Measurements from ENCODE around the gene RRP15. TPM values are rescaled to one million over a fixed set of nuclear protein-coding genes. Genes with fewer than 3 reads are reported as not detected.

The RRP15 gene
- polyA plus RNA-seq, 1 donor from 2014 or later, result 21.8 TPM

DNA sequence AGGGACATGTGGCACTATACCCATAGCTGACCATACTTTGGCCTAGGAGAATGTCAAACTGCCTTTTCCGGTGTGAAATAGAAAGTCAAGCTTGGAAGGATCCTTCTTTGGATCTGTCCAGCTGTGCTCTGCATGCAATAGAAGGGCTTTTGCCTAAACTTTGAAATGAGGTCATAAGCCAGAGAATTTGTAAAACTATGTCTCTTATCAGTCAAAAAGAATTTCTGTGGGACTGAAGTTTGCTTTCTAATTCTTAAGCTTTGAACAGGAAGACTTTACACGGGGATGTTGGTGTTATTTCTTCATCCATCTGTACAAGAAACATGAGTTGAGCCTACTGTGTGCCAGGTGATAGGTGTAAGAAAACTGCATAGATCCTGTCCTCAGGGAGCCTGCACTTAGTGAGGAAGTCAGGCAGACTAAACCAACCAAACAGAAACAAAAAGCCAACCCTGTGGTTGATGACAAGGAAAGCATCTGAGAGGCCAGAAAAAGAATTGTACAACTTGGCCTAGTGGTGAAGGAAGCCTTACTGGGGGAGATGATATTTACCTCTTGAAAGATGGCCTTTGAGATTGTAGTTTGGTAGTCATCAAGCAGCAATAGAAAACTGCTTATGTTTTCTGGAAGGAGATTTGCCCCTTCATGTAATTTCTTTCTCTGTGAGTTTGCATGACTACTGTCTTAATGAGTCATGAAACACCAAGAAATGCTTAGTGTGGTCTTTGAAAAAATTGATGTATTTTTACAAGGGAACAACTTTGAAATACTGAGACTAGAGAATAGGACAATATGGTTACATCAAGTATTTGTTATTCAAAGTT lies 84.8 kb downstream of the RRP15 start:
- Mint-ChIP-seq H3K27ac (no peak overlapping the region), H3K9me3 (no peaks in the 10 kb centered on the region), H3K36me3 (peaks cover 2% of the 10 kb centered on the region), H3K27me3 (peaks cover 2% of the 10 kb centered on the region), H3K4me1 (peaks cover 0 to 6% (median 0%) of the 10 kb centered on the region in 3 donors), H3K4me3 (peak overlapping the region in 1 of 4 donors; percentile 1)

- H3K27ac Mint-ChIP-seq, result no peak overlapping the region
- no peak overlapping the region for H3K4me3 Mint-ChIP-seq
- H3K27me3 Mint-ChIP-seq, result peaks cover 4% of the 10 kb centered on the region
- no peaks in the 10 kb centered on the region for H3K9me3 Mint-ChIP-seq
- H3K4me1 Mint-ChIP-seq, result peaks cover 2 to 8% (median 2%) of the 10 kb centered on the region in 3 donors
- H3K36me3 Mint-ChIP-seq, result no peaks in the 10 kb centered on the region
Measured at GRCh38 chr1:218371927-218372672, 87.0 kb downstream of the RRP15 start.

- no peaks in the 10 kb centered on the region for H3K9me3 Mint-ChIP-seq
- peaks cover 1% of the 10 kb centered on the region for H3K36me3 Mint-ChIP-seq
- H3K27me3 Mint-ChIP-seq, result peaks cover 8% of the 10 kb centered on the region
- no peak overlapping the region for H3K4me3 Mint-ChIP-seq
- peaks cover 7 to 12% (median 7%) of the 10 kb centered on the region in 3 donors for H3K4me1 Mint-ChIP-seq
- H3K27ac Mint-ChIP-seq, result no peak overlapping the region
Measured at GRCh38 chr1:218374401-218375353, 89.6 kb downstream of the RRP15 start.

- Mint-ChIP-seq H3K4me3 (peak overlapping the region in 1 of 4 donors; percentile 55), H3K27ac (no peak overlapping the region), H3K36me3 (peaks cover 1% of the 10 kb centered on the region), H3K27me3 (peaks cover 8% of the 10 kb centered on the region), H3K4me1 (peaks cover 7 to 12% (median 7%) of the 10 kb centered on the region in 3 donors), H3K9me3 (no peaks in the 10 kb centered on the region)
Measured at GRCh38 chr1:218376722-218377121, 91.6 kb downstream of the RRP15 start.

DNA sequence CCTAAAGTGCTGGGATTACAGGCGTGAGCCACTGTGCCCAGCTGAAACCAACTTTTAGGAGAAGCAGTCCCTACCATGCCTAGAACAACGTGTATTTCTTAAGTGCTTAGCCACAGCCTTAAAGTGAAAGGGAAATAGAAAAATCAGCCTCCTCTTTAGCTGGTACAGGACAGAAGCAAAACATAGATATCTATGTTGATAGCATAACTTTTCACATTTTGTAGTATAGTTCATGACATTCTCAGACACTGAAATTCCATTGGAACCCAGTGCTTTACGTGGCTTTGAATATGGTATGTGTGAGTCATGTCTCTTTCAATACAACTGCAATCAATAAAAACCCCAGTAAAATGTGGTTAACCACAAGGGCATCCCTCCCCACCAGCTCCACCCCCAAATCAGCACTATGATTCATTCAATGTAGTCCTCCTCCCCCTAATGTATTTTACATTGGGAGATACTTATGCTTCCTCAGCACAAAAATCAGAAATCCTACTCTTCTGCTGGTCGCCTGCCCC lies 92.1 kb downstream of the RRP15 start:
- peaks cover 1% of the 10 kb centered on the region for H3K36me3 Mint-ChIP-seq
- peak overlapping the region in 1 of 4 donors; percentile 33 for H3K4me3 Mint-ChIP-seq

GRCh38 chr1:218380125-218380977 lies 95.3 kb downstream of the RRP15 start:
- Mint-ChIP-seq H3K4me3 (no peak overlapping the region), H3K27ac (no peak overlapping the region), H3K27me3 (peaks cover 9% of the 10 kb centered on the region), H3K4me1 (peaks cover 7 to 8% (median 7%) of the 10 kb centered on the region in 3 donors), H3K36me3 (peaks cover 1% of the 10 kb centered on the region), H3K9me3 (no peaks in the 10 kb centered on the region)

More for the DNA sequence above, 92.1 kb downstream of the RRP15 start:
- no peaks in the 10 kb centered on the region for H3K9me3 Mint-ChIP-seq
- no peak overlapping the region for H3K27ac Mint-ChIP-seq
- peaks cover 7 to 12% (median 7%) of the 10 kb centered on the region in 3 donors for H3K4me1 Mint-ChIP-seq
- peaks cover 9% of the 10 kb centered on the region for H3K27me3 Mint-ChIP-seq

GRCh38 chr1:218382261-218382660 lies 97.2 kb downstream of the RRP15 start:
- Mint-ChIP-seq H3K4me1 (peaks cover 3 to 4% (median 4%) of the 10 kb centered on the region in 3 donors), H3K27ac (no peak overlapping the region), H3K4me3 (no peak overlapping the region), H3K27me3 (peaks cover 6% of the 10 kb centered on the region), H3K36me3 (peaks cover 1% of the 10 kb centered on the region), H3K9me3 (no peaks in the 10 kb centered on the region)

DNA sequence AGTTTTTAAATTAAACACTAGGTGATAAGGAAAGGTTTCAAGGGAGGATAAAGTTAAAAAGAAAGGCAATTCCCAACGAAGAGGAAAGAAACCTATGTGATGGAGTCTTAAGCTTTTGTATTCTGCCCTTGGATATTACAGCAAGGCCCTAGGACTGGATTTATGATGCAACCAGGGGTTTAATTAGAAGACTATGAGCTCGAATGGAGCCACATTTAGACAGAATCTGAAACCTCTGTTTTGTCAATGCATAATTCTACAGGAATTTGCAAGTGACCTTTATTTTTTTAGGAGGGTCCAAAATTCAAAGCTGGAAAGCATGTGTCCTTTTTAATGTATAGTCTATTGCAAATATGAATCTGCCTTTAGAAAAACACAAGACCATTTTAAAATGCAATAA lies 98.0 kb downstream of the RRP15 start:
- Mint-ChIP-seq H3K27ac (peak overlapping the region in 1 of 3 donors; percentile 9), H3K4me3 (no peak overlapping the region), H3K9me3 (no peaks in the 10 kb centered on the region), H3K4me1 (peaks cover 0 to 2% (median 0%) of the 10 kb centered on the region in 3 donors), H3K36me3 (peaks cover 1% of the 10 kb centered on the region), H3K27me3 (peaks cover 6% of the 10 kb centered on the region)

DNA sequence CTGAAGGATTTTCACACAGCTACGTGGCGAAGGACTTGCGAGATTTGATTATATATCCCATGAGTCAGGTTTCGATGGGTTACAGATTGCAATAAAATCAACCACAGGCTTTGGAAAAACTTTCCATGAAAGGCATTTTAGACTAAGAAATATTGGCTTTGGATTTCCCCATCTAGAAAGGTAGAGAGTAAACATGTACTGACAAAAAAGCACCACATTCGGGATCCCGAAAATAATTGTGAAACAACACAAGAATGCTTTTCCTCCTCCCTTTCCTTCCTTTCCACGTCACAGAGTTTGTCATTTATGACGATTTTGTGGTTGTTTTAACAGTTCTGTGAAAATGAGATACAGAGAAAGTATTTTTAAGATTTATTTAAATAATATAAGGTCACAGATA lies 98.6 kb downstream of the RRP15 start:
- H3K9me3 Mint-ChIP-seq, result no peaks in the 10 kb centered on the region
- peaks cover 2% of the 10 kb centered on the region for H3K36me3 Mint-ChIP-seq
- peaks cover 4% of the 10 kb centered on the region for H3K27me3 Mint-ChIP-seq
- H3K4me1 Mint-ChIP-seq, result peaks cover 0 to 2% (median 0%) of the 10 kb centered on the region in 3 donors
- H3K27ac Mint-ChIP-seq, result no peak overlapping the region
- no peak overlapping the region for H3K4me3 Mint-ChIP-seq

- no peaks in the 10 kb centered on the region for H3K9me3 Mint-ChIP-seq
- peaks cover 2% of the 10 kb centered on the region for H3K36me3 Mint-ChIP-seq
- H3K27ac Mint-ChIP-seq, result no peak overlapping the region
- peaks cover 3% of the 10 kb centered on the region for H3K27me3 Mint-ChIP-seq
- no peak overlapping the region for H3K4me3 Mint-ChIP-seq
- H3K4me1 Mint-ChIP-seq, result peaks cover 0 to 2% (median 0%) of the 10 kb centered on the region in 3 donors
Measured at GRCh38 chr1:218384581-218384993, 99.5 kb downstream of the RRP15 start.

Other genes starting within 250 kb of the RRP15 start
- 0.59 TPM for gene TGFB2, start 60.0 kb downstream of the RRP15 start, polyA plus RNA-seq

Measured in IgD-negative memory B cell (primary cell).